Activated naive CD8-positive, alpha-beta T cell (primary cell): ENCODE data around the gene SLC9A4.

Source experiments
- H3K27ac Mint-ChIP-seq: one replicate; pipeline ENCODE4 v1.8.0; 2021; ENCODE audit warnings: mixed read lengths
- H3K27me3 Mint-ChIP-seq: one replicate; pipeline ENCODE4 v1.8.0; 2021; ENCODE audit warnings: mixed read lengths
- H3K36me3 Mint-ChIP-seq: one replicate; pipeline ENCODE4 v1.8.0; 2021; ENCODE audit warnings: mixed read lengths
- H3K4me1 Mint-ChIP-seq: one replicate; pipeline ENCODE4 v1.8.0; 2021; ENCODE audit warnings: low read depth, mixed read lengths
- H3K4me3 Mint-ChIP-seq: one replicate; pipeline ENCODE4 v1.8.0; 2021; ENCODE audit warnings: mild to moderate bottlenecking, mixed read lengths
- H3K9me3 Mint-ChIP-seq: one replicate; pipeline ENCODE4 v1.8.0; 2021; ENCODE audit warnings: low read depth, mixed read lengths

SLC9A4 gene

DNA sequence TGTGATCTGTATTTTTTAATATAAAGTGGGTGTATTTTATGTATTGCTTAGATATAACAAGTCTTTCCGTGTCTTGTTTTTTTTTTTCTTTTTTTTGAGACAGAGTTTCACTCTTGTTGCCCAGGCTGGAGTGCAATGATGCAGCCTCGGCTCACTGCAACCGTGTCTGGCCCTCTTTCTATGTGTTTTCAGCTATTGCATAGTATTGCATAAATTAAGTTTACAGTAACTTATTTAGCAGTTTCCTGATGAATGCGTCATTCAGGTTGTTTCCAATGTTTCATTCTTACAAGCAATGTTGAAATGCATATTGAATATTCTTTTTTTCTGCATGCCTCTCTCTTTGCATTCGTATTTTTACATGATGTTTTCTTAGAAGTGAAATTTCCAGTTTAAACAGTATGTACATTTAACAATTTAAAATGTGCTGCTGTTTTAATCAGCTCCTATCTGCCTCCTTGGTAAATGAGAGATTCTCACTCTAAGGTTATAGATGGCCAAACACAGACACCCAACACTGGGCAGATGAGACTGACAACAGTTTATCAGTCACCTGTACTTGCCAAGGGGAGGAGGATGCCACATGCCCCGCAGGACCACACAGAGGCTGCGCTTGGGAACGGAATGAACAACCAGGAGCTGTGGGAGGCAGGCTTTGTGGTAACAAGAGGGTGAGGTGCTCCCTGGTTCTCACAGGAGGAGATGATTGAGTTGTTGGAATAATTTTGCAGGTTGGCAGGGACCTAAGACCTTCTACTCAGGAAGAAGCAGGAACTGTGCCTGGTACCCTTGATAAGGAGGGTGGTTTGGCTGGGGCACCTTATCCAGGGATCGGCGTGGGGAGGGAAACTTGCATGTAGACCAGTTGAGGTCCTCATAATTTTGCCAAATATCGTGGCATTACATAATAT, 7.5 kb downstream of the SLC9A4 start:
- Mint-ChIP-seq H3K4me1 (no peaks in the 10 kb centered on the region), H3K27ac (no peak overlapping the region), H3K4me3 (no peak overlapping the region), H3K9me3 (no peaks in the 10 kb centered on the region), H3K27me3 (peaks cover 8% of the 10 kb centered on the region), H3K36me3 (no peaks in the 10 kb centered on the region)

DNA sequence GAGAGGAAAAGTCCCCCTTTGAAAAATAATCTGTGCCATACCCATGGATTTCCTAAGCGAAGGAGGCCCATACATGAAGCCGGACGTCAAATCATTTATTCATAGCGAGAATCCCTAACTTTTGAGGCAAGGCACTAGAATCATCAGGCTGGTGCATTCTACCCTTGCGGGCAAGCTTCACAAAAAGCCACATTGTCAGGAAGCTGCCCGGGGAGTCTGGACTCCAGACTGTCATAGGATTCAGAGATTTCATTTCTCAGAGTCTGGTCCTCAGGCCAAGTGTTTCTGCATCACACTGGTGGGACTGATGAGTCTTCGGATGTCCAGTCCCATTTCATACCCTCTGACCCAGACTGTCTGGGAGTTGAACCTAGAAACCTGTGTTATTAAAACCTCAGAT, 8.9 kb downstream of the SLC9A4 start:
- H3K36me3 Mint-ChIP-seq: no peaks in the 10 kb centered on the region
- peaks cover 11% of the 10 kb centered on the region for H3K27me3 Mint-ChIP-seq
- H3K27ac Mint-ChIP-seq: no peak overlapping the region
- no peak overlapping the region for H3K4me3 Mint-ChIP-seq
- H3K4me1 Mint-ChIP-seq: no peaks in the 10 kb centered on the region
- no peaks in the 10 kb centered on the region for H3K9me3 Mint-ChIP-seq

- Mint-ChIP-seq H3K9me3 (no peaks in the 10 kb centered on the region), H3K27ac (no peak overlapping the region), H3K4me3 (no peak overlapping the region), H3K27me3 (peaks cover 13% of the 10 kb centered on the region), H3K36me3 (peaks cover 2% of the 10 kb centered on the region), H3K4me1 (no peaks in the 10 kb centered on the region)
These were observed 10.1 kb downstream of the SLC9A4 start for GRCh38 chr2:102483086-102483485.

DNA sequence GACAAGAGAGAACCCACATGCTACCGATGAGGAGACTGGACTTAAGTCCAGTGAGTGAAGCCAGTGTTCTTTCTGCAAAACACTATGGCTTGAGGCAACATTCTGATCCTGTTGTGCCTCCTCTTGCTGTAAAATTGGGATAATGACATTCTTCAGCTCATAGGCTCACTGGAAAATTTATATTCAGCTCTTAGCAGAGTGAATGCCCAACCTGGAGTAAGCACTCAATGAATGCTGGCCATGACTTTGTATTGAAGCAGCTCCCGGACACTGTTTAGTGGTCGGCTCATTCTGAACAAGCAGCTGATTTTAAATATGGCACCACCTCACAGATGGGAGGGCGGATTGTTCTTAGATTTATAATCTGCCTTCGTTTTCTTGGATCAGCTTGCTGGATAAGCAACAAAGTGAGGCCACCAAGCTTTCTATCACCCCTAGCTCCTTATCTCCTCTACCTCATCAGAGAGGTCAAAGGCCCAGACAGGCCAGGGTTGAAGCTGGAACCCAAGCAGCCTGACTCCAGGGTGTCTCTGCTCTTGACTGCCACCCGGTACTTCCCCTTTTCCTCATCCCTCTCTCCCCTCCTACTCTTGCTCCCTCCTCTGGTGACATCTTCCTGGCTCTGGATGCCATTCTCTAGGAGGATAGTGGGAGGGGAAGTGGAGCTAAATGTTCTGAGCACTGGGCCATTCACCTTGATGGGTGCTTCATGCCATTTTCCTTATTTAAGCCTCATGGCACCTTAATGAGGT, 11.5 kb downstream of the SLC9A4 start:
- H3K36me3 Mint-ChIP-seq: peaks cover 2% of the 10 kb centered on the region
- H3K4me3 Mint-ChIP-seq: no peak overlapping the region
- H3K27ac Mint-ChIP-seq: no peak overlapping the region
- H3K4me1 Mint-ChIP-seq: peaks cover 3% of the 10 kb centered on the region
- H3K9me3 Mint-ChIP-seq: no peaks in the 10 kb centered on the region
- peaks cover 14% of the 10 kb centered on the region for H3K27me3 Mint-ChIP-seq

DNA sequence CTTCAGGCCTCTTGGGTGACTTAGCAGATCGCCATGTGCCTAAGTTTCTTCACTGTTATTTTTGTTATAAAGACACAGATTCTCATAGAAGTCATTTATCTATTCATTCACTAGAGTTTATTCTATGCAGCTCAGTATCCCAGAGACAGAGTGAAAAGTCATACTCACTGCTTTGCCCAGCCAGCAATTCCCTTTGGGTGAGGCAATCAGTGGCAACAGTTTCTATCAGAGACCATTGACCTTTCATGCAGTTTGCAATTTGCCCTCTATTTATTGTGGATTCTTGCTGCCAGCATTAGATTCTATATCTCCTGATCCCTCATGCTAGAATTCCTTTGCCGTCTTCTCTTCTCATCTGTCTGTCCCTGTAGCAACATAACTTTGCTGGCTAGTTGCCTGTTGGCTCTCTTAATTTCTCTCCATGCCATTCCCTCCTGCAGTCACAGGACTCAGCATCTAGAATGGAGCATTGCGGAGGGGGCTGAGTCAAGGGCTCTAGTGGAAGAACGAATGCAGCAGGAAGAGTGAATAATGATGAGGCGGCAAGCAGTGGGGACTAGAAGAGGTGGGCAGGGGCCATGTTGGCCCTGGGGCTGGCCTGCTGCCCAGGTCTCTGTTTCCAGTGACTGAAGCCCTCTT, 12.2 kb downstream of the SLC9A4 start:
- no peak overlapping the region for H3K27ac Mint-ChIP-seq

GRCh38 chr2:102486941-102487702, 14.1 kb downstream of the SLC9A4 start:
- Mint-ChIP-seq H3K27me3 (peaks cover 14% of the 10 kb centered on the region), H3K27ac (no peak overlapping the region), H3K36me3 (peaks cover 2% of the 10 kb centered on the region), H3K4me3 (no peak overlapping the region), H3K9me3 (no peaks in the 10 kb centered on the region), H3K4me1 (peaks cover 7% of the 10 kb centered on the region)

More for the DNA sequence above, 12.2 kb downstream of the SLC9A4 start:
- Mint-ChIP-seq H3K4me3 (no peak overlapping the region), H3K27me3 (peaks cover 16% of the 10 kb centered on the region), H3K4me1 (peaks cover 7% of the 10 kb centered on the region), H3K9me3 (no peaks in the 10 kb centered on the region), H3K36me3 (peaks cover 2% of the 10 kb centered on the region)

DNA sequence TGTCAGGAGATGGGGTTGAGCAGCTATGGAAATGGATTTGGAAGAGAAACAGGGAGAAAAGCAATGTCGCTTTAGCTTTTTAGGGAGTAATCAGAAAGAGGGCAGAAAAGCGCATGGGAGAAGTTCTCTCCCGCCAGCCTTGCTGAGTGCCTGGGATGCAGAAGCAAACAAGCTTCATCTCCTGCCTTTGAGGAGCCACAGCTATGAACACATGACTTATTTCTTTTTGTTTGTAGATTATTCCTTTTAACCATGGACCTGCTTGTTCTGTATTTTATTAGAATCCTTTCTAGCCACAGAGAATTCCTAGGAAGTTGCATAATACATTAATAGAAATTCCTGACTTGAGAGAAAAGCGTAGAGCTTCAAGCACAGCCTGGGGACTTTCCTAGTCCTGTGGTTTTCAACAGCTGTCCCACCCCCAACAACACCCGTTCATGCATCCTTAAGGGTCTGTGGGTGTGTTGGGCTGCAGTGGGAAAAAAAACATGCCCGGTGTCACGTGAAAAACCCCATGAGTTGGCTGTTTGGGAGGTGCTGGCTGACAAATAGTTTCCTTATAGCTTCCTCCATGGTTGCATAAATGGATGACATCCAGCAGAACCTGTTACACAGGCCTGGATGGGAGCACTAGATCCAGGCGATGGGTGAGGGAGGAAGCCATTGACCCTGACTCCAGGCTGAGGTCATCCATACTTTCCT, 14.9 kb downstream of the SLC9A4 start:
- Mint-ChIP-seq H3K4me3 (no peak overlapping the region), H3K27ac (no peak overlapping the region), H3K4me1 (peaks cover 7% of the 10 kb centered on the region), H3K36me3 (peaks cover 2% of the 10 kb centered on the region), H3K27me3 (peaks cover 15% of the 10 kb centered on the region), H3K9me3 (no peaks in the 10 kb centered on the region)

GRCh38 chr2:102489646-102490045, 16.6 kb downstream of the SLC9A4 start:
- Mint-ChIP-seq H3K36me3 (peaks cover 2% of the 10 kb centered on the region), H3K27ac (no peak overlapping the region), H3K4me3 (no peak overlapping the region), H3K4me1 (peaks cover 7% of the 10 kb centered on the region), H3K27me3 (peaks cover 15% of the 10 kb centered on the region), H3K9me3 (peaks cover 3% of the 10 kb centered on the region)

GRCh38 chr2:102492006-102492405, 19.0 kb downstream of the SLC9A4 start:
- Mint-ChIP-seq H3K4me3 (no peak overlapping the region), H3K4me1 (peaks cover 7% of the 10 kb centered on the region), H3K27me3 (peaks cover 13% of the 10 kb centered on the region), H3K27ac (no peak overlapping the region), H3K36me3 (peaks cover 2% of the 10 kb centered on the region), H3K9me3 (peaks cover 9% of the 10 kb centered on the region)

GRCh38 chr2:102494570-102494969, 21.5 kb downstream of the SLC9A4 start:
- H3K4me1 Mint-ChIP-seq: peaks cover 3% of the 10 kb centered on the region
- no peak overlapping the region for H3K27ac Mint-ChIP-seq
- peaks cover 11% of the 10 kb centered on the region for H3K27me3 Mint-ChIP-seq
- H3K4me3 Mint-ChIP-seq: no peak overlapping the region
- H3K9me3 Mint-ChIP-seq: peaks cover 9% of the 10 kb centered on the region
- no peaks in the 10 kb centered on the region for H3K36me3 Mint-ChIP-seq

DNA sequence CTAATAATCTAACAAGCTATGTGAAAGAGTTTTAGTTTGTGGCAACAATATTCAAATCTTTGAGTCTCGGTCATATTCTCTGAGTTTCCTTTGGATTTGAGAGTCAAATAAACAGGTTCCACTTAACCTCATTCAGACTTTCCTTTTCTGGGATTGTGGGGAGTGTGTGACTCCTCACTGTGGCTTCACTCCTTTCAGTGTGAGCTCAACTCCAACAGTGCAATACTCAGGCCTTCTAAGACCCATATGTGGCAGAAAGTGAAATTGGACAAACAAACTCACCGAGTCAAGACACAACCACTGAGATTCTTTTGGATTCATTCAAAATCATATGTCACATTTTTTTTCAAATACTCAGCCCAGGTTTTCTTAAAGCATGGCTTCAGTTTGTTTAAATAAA, 25.4 kb downstream of the SLC9A4 start:
- H3K4me1 Mint-ChIP-seq: no peaks in the 10 kb centered on the region
- no peak overlapping the region for H3K27ac Mint-ChIP-seq
- no peaks in the 10 kb centered on the region for H3K36me3 Mint-ChIP-seq
- peaks cover 10% of the 10 kb centered on the region for H3K27me3 Mint-ChIP-seq
- no peak overlapping the region for H3K4me3 Mint-ChIP-seq
- H3K9me3 Mint-ChIP-seq: peaks cover 9% of the 10 kb centered on the region

DNA sequence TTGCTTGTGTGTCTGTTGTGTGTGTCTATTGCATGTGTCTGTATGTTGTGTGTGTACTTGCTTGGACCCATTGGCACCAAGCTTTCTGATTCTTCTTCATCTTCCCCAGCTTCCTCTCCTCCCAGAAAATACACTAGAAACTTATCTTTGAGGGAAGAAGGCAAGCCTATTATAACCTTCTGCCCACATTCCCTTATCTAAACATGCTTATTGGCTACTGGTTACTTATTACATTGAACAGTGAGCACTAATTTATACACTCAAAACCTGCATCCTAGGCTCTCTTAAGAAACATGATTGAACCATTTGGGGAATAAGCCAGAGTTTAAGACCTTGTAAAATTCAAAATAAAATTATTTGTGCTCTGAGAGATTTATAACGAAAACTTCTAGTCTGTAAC, 26.5 kb downstream of the SLC9A4 start:
- Mint-ChIP-seq H3K36me3 (no peaks in the 10 kb centered on the region), H3K27ac (no peak overlapping the region), H3K9me3 (peaks cover 6% of the 10 kb centered on the region)

GRCh38 chr2:102502576-102502975, 29.6 kb downstream of the SLC9A4 start:
- Mint-ChIP-seq H3K9me3 (no peaks in the 10 kb centered on the region), H3K27ac (no peak overlapping the region), H3K27me3 (peaks cover 6% of the 10 kb centered on the region), H3K36me3 (no peaks in the 10 kb centered on the region), H3K4me3 (no peak overlapping the region), H3K4me1 (no peaks in the 10 kb centered on the region)

More for the DNA sequence above, 26.5 kb downstream of the SLC9A4 start:
- Mint-ChIP-seq H3K4me1 (no peaks in the 10 kb centered on the region), H3K27me3 (peaks cover 10% of the 10 kb centered on the region), H3K4me3 (no peak overlapping the region)

DNA sequence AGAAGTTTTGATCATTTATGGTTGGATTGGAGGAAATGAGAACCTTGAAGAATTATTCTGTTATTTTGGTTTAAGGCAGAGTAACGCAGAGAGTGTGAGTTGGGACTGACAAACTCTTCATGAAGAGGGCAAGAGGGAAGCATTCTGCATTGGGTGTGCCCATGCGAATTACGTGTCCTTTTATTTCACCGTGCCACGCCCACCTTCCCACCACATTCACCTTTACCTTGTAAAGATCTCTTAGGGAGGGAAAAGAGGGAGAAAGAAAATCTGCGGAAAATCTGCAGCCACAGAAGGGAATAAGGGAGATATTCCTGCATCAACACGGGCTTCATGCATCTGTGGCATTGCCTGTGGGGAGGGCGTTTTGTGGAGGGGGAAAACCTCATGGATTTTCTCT, 31.8 kb downstream of the SLC9A4 start:
- peaks cover 14% of the 10 kb centered on the region for H3K27me3 Mint-ChIP-seq
- no peak overlapping the region for H3K4me3 Mint-ChIP-seq
- peaks cover 5% of the 10 kb centered on the region for H3K4me1 Mint-ChIP-seq

More for the DNA sequence above, 31.8 kb downstream of the SLC9A4 start:
- Mint-ChIP-seq H3K9me3 (peaks cover 3% of the 10 kb centered on the region), H3K27ac (no peak overlapping the region), H3K36me3 (no peaks in the 10 kb centered on the region)
